Omental fat pad (tissue), 4 donors: ENCODE measurements around the gene SHB. TPM values are rescaled to one million over a fixed set of nuclear protein-coding genes. Genes with fewer than 3 reads are reported as not detected.
"Not testable (repeated sequence)": the region's sequence is repeated elsewhere in the genome, so short reads cannot be mapped to it uniquely, and the experiment has no call there.

Experiments
- ATAC-seq: fragments of 150-250 bp; one replicate; pipeline ENCODE4 v1.9.1; 2016; ENCODE audit warnings: mild to moderate bottlenecking, moderate library complexity; ENCODE audit not compliant: low FRiP score
- DNase-seq: peaks from one replicate; pipeline ENCODE4 v3.0.0-alpha.2; 2019; ENCODE audit warnings: low spot score
- total RNA-seq, 4 donors: library from RNA; depleted of rRNA; stranded (reverse); fragments of >200 nt; gene quantifications; one replicate each; pipeline ENCODE4 v1.1.0, GENCODE V29; 2016
- TF ChIP-seq, protein P1 (sequence below), 3 donors: fragments of 450-650 bp; IDR thresholded peaks; one replicate each; pipeline ENCODE4 v1.5.1; 2016 to 2017; ENCODE audit warnings: antibody characterized with exemption in 3 of 3, mild to moderate bottlenecking in 3 of 3, moderate library complexity in 2 of 3

Gene SHB
- total RNA-seq, 4 donors from 2014 or later: 10.4 to 61.6 (median 20.7) TPM

DNA sequence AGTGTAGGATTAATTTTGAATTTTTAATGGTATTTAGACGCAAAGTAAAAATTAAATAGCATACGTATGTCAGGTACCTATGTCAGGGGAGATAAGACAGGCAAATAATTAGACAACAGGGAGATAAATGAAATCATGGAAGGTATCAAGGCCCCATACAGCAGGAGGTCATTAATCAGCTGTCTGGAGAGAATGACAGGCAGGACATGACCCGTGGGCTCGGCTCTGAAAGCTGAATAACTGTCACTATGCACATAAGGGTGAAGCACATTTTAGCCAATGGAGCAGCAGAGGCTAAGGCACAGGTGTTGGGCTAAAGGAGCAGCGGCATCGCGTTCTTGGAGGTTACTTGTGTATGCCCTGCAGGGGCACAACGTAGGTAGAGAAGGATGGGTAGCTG lies 177.0 kb downstream of the SHB start:
- ATAC-seq (no peak), DNase-seq (no peak)
- TF ChIP-seq, protein P1, sequence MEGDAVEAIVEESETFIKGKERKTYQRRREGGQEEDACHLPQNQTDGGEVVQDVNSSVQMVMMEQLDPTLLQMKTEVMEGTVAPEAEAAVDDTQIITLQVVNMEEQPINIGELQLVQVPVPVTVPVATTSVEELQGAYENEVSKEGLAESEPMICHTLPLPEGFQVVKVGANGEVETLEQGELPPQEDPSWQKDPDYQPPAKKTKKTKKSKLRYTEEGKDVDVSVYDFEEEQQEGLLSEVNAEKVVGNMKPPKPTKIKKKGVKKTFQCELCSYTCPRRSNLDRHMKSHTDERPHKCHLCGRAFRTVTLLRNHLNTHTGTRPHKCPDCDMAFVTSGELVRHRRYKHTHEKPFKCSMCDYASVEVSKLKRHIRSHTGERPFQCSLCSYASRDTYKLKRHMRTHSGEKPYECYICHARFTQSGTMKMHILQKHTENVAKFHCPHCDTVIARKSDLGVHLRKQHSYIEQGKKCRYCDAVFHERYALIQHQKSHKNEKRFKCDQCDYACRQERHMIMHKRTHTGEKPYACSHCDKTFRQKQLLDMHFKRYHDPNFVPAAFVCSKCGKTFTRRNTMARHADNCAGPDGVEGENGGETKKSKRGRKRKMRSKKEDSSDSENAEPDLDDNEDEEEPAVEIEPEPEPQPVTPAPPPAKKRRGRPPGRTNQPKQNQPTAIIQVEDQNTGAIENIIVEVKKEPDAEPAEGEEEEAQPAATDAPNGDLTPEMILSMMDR (IDR thresholded peaks at IDR 0.05): no peak

- not testable (repeated sequence) for DNase-seq, ATAC-seq
These were observed 178.0 kb downstream of the SHB start for GRCh38 chr9:37891042-37891441.

DNA sequence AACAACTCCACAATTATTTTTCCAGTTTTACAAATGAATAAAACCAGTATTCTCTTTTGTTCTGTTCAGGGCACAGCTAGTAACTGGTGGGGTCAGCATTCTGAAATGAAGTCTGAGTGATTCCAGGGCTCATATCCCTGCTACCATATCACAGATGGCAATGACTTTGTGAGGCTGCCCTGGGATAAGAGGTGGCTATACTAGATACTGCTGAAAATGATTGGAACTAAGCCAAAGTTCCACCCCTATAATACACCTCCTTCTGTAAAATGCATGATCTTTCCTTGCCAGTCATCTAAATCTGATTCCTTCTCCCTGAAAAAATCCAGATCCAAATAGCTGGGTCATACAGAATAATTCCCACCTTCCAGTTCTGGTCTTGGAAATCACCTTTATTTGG lies 179.5 kb downstream of the SHB start:
- ATAC-seq (no peak), DNase-seq (no peak)
- TF ChIP-seq, protein P1 (IDR thresholded peaks at IDR 0.05): no peak

GRCh38 chr9:37887977-37888583 lies 180.9 kb downstream of the SHB start:
- DNase-seq, ATAC-seq: not testable (repeated sequence)

DNA sequence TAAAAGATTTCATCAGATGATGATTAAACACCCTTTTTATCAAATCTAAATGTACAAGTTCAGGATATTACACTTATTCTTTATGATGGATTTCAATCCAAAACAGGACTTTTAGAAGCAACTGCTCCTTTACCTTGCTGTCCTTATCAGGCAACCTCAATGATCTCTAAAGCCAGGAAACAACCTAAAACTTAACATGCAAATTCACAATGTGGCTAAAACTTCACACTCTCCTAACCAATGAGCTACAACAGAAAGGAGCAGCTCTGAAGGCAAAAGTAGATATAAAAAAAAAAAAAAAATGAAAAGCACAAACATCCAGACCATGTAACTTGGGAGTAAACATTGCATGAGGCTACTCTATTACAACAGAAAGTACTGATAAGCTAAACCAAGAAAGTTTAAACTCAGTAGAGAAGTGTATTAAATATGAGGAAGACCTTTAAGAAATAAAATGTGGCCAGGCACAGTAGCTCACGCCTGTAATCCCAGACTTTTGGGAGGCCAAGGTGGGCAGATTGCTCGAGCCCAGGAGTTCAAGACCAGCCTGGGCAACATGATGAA lies 188.0 kb downstream of the SHB start:
- TF ChIP-seq, protein P1 (IDR thresholded peaks at IDR 0.05): no peak
- ATAC-seq (no peak), DNase-seq (no peak)

DNA sequence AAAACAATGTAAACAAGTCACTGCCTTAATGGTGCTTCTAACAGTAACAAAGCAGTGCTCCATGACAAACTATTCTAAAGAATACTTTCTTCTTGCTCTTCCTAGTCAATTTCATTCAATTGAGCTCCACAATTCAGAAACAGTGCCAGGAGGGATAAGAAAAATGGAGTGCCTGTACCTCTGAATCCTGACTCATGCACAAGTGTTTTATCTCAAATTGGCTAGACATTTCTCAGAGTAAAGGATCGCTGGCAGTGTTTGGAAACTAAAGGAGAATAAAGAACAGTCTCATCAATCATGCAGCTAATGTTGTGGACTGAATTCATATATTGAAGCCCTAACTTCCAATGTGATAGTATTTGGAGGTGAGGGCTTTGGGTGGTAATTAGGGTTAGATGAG lies 192.7 kb downstream of the SHB start:
- TF ChIP-seq, protein P1 (IDR thresholded peaks at IDR 0.05): no peak
- ATAC-seq: no peak
- DNase-seq: no peak

- DNase-seq: no peak
- TF ChIP-seq, protein P1 (IDR thresholded peaks at IDR 0.05): no peak
- ATAC-seq: no peak
These were observed 195.1 kb downstream of the SHB start for GRCh38 chr9:37873955-37874354.

GRCh38 chr9:37870799-37871176 lies 198.2 kb downstream of the SHB start:
- TF ChIP-seq, protein P1 (IDR thresholded peaks at IDR 0.05): no peak
- DNase-seq (no peak), ATAC-seq (no peak)
